ENCODE measurements around the gene EIF1AX. TPM values are rescaled to one million over a fixed set of nuclear protein-coding genes. Genes with fewer than 3 reads are reported as not detected.

The EIF1AX gene
- polyA plus RNA-seq, 1 of the 3 experiments (the other 2 are of a cell fraction) = 18.2 TPM

GRCh38 chrX:20112022-20112774, 29.4 kb downstream of the EIF1AX start:
- no peaks in the 10 kb centered on the region; the same call in 1 of the 2 replicates for H3K27me3 ChIP-seq (ENCODE audit: insufficient read depth)
- H4K20me1 ChIP-seq (ENCODE audit: insufficient read depth) = no peaks in the 10 kb centered on the region
- H3K4me1 ChIP-seq (ENCODE audit: control insufficient read depth in 1 of 2, insufficient read depth in 2 of 2, low read depth in 1 of 2, low read length in 1 of 2) = peaks cover 0 to 3% of the 10 kb centered on the region in 2 experiments; a peak in 1 of 4 replicates
- H2AFZ ChIP-seq (ENCODE audit: low read depth) = no peak overlapping the region
- H3K79me2 ChIP-seq (ENCODE audit: insufficient read depth) = no peaks in the 10 kb centered on the region
- no peaks in the 10 kb centered on the region for H3K9me3 ChIP-seq
- H3K9ac ChIP-seq = no peak overlapping the region
- H3F3A ChIP-seq (replicated peaks; ENCODE audit: insufficient read depth) = no peaks in the 10 kb centered on the region
- no peak overlapping the region for H3K4me3 ChIP-seq (ENCODE audit: low read depth in 2 of 2, low read length in 1 of 2)
- H3K36me3 ChIP-seq (replicated peaks in 1 of 2; ENCODE audit: control insufficient read depth in 1 of 2, insufficient read depth in 2 of 2, low read length in 1 of 2) = no peaks in the 10 kb centered on the region
- CTCF ChIA-PET = no interaction called here
- H3K9me2 ChIP-seq = no peaks in the 10 kb centered on the region
- no peak for DNase-seq
- TF ChIP-seq EZH2phosphoT487 (IDR thresholded peaks at IDR 0.05; ENCODE audit: borderline replicate concordance, low read depth) = no peak
- no peak for TF ChIP-seq ZBTB33 (IDR thresholded peaks at IDR 0.05; ENCODE audit: borderline replicate concordance, low read depth)
- TF ChIP-seq MAX (IDR thresholded peaks at IDR 0.05; ENCODE audit: low read depth) = no peak
- TF ChIP-seq FOSL2 (IDR thresholded peaks at IDR 0.05; ENCODE audit: borderline replicate concordance, low read depth) = no peak
- no peak for TF ChIP-seq CHD2 (IDR thresholded peaks at IDR 0.05; ENCODE audit: low read length, partially characterized antibody)
- TF ChIP-seq SMC3 (IDR thresholded peaks at IDR 0.05; ENCODE audit: low read depth, low read length) = no peak
- TF ChIP-seq FOXM1 (IDR thresholded peaks at IDR 0.05; ENCODE audit: low read depth) = no peak
- no peak for TF ChIP-seq ELF1 (IDR thresholded peaks at IDR 0.05)
- no peak for TF ChIP-seq NFIC (IDR thresholded peaks at IDR 0.05; ENCODE audit: borderline replicate concordance)
- TF ChIP-seq MEF2A (IDR thresholded peaks at IDR 0.05; ENCODE audit: borderline replicate concordance, low read depth) = no peak
- POLR2A ChIA-PET = no interaction called here
- WGBS (ENCODE audit: low lambda C conversion rate) = 71% methylated on average over 14 of the region's 14 CpGs
- H3K27ac ChIP-seq (ENCODE audit: low read depth in 2 of 2, low read length in 1 of 2) = no peak overlapping the region
- no peak overlapping the region for H3K4me2 ChIP-seq

- Histone ChIP-seq H3F3A (replicated peaks; ENCODE audit: insufficient read depth) (no peaks in the 10 kb centered on the region), H3K9me3 (no peaks in the 10 kb centered on the region), H3K79me2 (ENCODE audit: insufficient read depth) (no peaks in the 10 kb centered on the region), H3K27me3 (ENCODE audit: insufficient read depth) (no peaks in the 10 kb centered on the region; the same call in 1 of the 2 replicates), H3K9me2 (no peaks in the 10 kb centered on the region), H3K4me3 (ENCODE audit: low read depth in 2 of 2, low read length in 1 of 2) (no peak overlapping the region), H3K36me3 (replicated peaks in 1 of 2; ENCODE audit: control insufficient read depth in 1 of 2, insufficient read depth in 2 of 2, low read length in 1 of 2) (no peaks in the 10 kb centered on the region), H2AFZ (ENCODE audit: low read depth) (no peak overlapping the region), H4K20me1 (ENCODE audit: insufficient read depth) (no peaks in the 10 kb centered on the region), H3K27ac (ENCODE audit: low read depth in 2 of 2, low read length in 1 of 2) (no peak overlapping the region), H3K4me1 (ENCODE audit: control insufficient read depth in 1 of 2, insufficient read depth in 2 of 2, low read depth in 1 of 2, low read length in 1 of 2) (no peaks in the 10 kb centered on the region; a peak in 1 of 4 replicates), H3K4me2 (no peak overlapping the region), H3K9ac (no peak overlapping the region)
- WGBS (ENCODE audit: low lambda C conversion rate) = 83% methylated on average over 10 of the region's 10 CpGs
- DNase-seq = no peak
- POLR2A ChIA-PET = no interaction called here
- CTCF ChIA-PET = no interaction called here
- no peak for TF ChIP-seq MAX (IDR thresholded peaks at IDR 0.05; ENCODE audit: low read depth)
- no peak for TF ChIP-seq EP300 (IDR thresholded peaks at IDR 0.05; ENCODE audit: borderline replicate concordance in 1 of 2, low read depth in 1 of 2, low read length in 1 of 2)
- no peak for TF ChIP-seq FOXM1 (IDR thresholded peaks at IDR 0.05; ENCODE audit: low read depth)
- no peak for TF ChIP-seq RFX5 (IDR thresholded peaks at IDR 0.05; ENCODE audit: low read length)
- TF ChIP-seq TAF1 (IDR thresholded peaks at IDR 0.05; ENCODE audit: borderline replicate concordance, low read depth, low read length) = no peak
- no peak for TF ChIP-seq JUND (IDR thresholded peaks at IDR 0.05)
- TF ChIP-seq TEAD4 (IDR thresholded peaks at IDR 0.05; ENCODE audit: borderline replicate concordance, insufficient read depth) = no peak
- no peak for TF ChIP-seq REST (IDR thresholded peaks at IDR 0.05; ENCODE audit: low read depth, low read length)
- no peak for TF ChIP-seq ZBTB33 (IDR thresholded peaks at IDR 0.05; ENCODE audit: borderline replicate concordance, low read depth)
Observed at GRCh38 chrX:20111271-20111670, 30.4 kb downstream of the EIF1AX start.
